ENCODE results near the gene EXOC6B.
"Not testable (repeated sequence)": the region's sequence is repeated elsewhere in the genome, so short reads cannot be mapped to it uniquely, and the experiment has no call there.

EXOC6B gene

DNA sequence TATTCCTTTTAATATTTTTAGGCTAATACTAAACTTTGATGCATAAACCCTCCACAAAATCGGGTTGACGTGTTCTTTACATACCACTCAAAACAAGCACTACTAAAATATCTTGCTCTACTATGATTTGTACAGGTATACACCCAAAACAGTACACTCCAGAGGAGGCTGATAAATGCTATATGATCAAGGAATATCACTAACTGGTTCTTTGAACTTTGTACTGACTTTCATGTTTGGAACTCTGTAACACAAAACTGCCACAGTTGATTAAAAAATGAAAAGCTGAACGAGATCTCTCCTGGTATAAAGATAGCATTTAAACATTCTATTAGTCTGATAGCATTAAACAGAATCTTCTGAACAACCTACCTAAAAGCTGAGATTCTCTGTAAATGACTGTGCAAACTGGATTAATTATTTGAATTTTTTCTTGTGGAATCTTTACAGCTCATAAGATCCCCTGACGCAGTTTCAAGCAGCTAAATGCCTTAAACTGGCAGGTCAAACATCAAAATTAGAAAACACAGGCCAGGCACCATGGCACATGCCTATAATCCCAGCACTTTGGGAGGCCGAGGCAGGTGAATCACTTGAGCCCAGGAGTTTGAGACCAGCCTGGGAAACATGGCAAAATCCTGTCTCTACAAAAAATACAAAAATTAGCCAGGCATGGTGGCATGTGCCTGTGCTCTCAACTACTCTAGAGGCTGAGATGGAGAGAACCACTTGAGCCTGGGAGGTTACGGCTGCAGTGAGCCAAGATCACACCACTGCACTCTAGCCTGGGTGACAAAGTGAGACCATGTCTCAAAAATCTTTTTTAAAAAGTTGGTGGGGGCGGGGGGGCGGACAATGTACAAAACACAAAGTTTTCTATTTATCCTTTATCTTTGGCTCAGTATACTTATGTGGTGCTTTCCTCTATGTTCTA, 150.6 kb downstream of the EXOC6B start:
- FAIRE-seq: no peak

DNA sequence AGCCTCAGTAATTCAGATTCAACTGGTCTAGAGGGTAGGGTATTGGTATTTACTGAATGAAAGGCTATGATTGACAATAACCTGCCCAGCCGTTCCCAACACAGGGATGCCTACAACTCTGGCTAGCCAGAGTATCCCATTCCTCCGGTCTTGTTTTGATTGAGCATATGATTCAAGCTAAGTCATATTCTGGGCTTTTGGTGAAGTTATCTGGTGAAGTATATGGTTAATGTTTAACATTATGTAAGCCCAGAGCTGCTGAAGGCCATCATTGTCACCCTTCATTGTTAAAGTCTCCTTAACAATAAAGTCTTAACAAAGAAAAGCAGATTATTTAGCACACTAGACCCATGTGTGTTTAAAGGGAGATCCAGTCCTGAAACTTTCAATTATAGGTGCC, 152.6 kb downstream of the EXOC6B start:
- no peak for FAIRE-seq

DNA sequence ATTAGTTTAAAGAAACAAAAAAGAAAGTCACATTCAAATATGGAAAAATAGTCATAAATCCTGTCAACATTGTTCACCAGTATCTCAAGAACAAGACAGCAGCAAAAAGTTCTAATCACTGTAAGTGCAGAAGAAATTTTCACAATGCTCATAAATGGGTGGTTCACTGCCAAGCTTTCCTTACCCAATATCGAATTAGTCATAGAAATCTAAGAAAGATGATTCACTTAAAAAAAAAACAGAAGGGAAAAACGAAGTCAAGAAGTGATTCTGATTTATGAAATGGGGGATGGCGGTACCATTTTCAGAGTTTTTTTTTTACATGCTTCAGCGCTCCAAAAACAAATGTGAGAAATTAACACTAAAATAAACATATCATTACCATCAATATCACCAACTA, 156.7 kb downstream of the EXOC6B start:
- FAIRE-seq: peak; percentile 81

DNA sequence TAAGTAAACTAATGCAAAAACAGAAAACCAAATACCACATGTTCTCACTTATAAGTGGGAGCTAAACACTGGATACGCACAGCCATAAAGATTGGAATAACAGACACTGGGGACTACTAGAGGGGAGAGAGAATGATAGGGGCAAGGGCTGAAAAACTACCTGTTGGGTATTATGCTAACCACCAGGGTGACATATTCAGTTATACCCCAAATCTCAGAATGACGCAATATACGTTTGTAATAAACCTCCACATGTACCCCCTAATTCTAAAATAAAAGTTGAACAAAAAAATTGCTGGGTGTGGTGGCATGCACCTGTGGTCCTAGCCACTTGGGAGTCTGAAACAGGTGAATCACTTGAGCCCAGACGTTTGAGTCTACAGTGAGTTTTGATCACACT, 157.2 kb downstream of the EXOC6B start:
- FAIRE-seq: no peak

DNA sequence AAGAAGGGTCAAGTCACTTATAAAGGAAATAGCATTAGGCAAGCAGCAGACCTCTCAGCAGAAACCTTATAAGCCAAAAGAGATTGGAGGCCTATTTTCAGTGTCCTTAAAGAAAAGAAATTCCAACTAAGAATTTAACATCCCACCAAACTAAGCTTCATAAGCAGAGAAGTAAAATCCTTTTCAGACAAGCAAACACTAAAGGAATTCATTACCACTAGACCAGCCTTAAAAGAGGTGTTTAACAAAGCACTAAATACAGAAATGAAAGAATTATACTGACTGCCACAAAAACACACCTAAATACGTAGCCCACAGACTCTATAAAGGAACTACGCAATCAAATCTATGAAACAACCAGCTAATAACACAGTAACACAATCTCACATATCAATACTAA, 160.4 kb downstream of the EXOC6B start:
- FAIRE-seq: no peak

DNA sequence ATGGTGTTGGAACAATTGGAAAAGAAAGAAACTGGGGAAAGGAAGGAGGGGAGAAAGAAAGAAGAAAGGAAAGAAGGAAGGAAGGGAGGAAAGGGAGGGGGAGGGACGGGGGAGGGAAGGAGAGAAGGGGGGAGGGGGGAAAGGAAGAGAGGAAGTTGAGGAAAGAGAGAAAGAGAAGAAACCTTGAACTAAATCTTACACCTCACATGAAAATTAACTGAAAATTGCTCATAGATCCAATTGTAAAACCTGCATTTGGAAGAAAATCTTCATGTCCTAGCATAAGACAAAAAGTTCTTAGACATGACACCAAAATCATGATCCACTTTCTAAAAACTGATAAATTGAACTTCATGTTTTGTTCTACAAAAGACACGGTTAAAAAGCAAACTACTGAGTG, 163.8 kb downstream of the EXOC6B start:
- FAIRE-seq: no peak

DNA sequence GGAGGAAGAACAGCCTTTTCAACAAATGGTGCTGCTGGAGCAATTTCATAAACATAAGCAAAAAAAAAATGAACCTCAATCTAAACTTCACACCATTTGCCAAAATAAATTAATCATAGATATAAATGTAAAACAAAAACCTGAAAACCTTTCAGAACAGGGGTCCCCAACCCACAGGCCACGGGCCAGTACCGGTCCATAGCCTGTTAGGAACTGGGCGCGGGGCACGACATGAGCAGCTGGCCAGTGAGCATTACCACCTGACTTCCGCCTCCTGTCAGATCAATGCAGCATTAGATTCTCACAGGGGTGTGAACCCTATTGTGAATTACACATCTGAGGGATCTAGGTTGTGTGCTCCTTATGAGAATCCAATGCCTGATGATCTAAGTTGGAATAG, 176.0 kb downstream of the EXOC6B start:
- no peak for FAIRE-seq

DNA sequence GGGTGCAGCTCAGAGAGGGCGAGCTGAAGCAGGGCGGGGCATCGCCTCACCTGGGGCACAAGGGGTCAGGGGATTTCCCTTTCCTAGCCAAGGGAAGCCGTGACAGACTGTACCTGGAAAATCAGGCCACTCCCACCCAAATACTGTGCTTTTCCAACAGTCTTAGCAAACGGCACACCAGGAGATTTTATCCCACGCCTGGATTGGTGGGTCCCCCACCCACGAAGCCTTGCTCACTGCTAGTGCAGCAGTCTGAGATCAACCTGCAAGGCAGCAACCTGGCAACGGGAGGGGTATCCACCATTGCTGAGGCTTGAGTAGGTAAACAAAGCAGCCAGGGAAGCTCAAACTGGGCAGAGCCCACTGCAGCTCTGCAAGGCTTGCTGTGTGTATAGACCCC, 184.6 kb downstream of the EXOC6B start:
- not testable (repeated sequence) for FAIRE-seq

DNA sequence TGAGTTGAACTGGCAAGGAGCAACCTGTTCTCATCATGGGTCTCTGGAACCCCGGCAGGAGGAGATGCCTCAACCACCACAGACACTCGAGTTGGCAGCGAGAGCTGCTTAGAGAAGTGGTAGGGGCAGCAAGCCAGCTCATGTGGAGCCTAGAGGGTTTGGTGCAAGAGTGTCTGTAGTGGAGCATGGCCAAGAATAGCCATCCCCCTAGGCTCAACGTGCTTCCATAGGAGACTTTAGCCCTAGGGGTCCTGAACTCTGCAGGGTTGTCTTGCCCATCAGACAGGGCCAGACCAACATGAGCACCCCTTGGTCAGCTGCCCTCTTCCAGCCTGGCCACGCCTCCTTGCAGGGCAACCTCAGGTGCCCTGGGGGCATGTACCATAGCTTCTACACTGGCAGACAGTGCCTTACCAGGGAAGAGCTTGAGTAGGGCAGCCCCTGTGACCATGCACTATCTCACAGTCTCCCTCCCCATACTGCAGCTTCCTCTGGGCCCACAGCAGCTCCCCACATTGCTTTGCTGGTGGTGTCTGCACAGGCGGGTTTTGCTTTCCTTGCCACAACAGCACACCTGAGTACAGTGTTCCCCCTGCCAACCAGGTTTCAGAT, 187.1 kb downstream of the EXOC6B start:
- FAIRE-seq: no peak

DNA sequence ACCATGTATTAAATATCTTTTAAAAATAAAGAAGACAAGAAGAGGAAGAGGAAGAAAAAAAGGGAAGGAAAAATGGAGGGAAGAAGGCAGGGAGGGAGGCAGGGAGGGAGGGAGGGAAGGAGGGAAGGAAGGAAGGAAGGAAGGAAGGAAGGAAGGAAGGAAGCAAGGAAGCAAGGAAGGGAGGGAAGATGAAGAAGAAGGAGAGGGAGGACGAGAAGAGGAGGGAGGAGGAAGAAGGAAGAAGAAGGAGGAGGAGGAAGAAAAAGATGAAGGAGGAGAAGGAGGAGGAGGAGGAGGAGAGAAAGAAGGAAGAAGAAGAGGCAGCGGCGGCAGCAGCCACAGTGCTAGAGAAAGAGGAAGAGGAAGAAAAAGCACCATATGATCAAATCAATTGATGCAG, 189.6 kb downstream of the EXOC6B start:
- FAIRE-seq: no peak

DNA sequence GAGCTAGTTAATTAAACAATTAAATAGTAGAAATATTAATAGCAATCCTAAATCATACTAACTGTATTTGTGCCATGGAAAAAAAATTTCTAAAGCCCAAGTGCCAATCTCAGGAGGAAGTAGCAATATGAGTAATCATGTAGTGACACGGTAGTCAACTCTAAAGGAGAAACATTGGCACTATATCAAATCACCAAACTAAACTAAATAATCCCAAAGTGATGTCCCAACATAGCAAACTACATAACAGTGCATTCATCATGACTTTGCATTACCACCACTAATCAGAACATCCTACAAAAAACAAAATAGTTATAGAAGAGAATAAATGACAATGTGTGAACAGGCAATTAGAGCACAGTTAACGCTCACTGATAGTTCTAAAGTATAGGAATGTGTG, 195.1 kb downstream of the EXOC6B start:
- peak; percentile 38 for FAIRE-seq

DNA sequence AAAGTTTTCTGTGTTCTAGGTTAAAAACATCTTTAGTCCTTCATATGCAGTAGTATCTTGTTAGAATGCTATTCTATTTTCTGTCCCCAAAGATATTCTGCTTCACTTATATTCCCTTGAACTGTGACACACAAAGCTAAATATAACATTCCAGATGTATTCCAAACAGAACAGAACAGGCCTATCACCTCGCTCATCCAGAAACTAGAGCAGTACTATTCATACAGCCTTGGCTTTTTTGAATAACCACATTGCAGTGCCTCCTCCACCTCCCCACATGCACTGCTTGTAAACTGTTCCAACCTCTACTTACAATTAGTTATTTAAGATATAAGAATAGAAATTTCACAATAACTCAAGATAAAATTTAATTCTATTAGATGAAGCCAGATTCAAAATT, 196.8 kb downstream of the EXOC6B start:
- no peak for FAIRE-seq

DNA sequence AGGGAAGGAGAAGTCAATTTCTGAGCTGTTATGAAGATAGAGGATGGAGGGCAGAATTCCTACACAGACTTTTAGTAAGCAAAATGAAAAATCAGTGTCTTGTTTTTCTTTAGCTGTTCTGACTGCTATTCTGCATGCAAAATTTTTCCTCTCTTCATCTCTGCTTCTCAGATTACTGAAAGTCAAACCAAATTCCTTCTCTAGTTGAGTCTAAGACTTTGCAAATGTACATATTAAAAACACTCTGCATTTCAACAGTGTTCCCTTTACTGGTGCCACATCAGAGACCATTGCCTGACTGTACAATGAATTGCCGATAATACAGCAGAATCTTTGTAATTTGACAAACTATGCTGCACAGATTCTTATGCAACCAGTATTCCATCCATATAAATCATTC, 198.8 kb downstream of the EXOC6B start:
- no peak for FAIRE-seq

DNA sequence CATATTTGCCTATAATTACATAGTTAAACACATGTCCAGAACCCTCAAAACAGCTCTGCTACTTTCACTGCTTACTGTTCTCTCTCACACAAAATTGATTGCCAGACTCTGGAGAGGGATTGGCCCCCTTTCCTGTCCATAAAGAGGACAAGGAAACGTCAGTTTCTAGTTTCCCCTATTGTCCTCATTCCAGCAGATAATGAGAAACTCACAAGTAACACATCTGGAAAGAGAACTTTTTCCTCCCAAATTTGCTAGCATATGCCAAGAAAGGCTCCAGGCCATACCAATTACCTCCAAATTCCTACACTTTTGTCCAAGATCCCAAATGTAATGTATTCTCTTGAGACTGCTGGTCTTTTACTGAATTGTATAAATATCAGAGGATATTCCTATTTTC, 200.5 kb downstream of the EXOC6B start:
- FAIRE-seq: no peak

DNA sequence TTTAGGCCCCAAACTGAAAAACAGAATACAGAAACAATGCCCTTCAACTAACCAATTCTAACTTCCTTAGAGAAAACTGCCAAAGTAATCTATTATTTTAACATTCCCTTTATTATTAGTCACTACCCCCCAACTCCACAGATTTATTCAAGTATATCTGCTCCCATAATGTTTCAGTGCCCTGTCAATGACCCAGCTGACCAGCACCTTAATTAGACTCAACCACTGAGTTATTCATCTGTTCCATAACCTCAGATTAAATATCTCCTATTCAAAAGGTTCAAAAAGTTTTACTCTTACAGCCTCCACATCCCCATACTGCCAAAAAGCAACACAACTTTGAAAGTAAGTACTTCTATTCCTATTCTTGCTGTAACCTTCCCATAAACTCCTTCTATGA, 202.4 kb downstream of the EXOC6B start:
- no peak for FAIRE-seq

DNA sequence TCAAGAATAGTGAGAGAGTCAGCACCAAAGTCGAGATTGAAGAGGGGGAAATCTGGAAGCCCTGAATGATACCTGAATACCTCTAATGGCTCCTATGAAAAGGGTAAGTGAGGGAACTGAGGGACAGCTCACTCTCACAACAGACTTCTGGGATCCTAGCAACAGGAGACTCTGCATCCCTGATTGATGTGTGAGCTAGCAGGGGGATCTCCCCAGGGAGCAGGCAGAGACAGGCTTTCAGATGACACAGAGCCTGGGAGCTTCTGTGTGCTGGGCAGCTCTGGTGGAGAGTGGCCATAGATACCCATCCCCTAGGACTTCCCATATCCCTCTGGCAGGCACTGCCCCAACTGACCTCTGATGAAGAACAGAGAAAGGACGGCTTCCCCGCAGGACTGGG, 206.2 kb downstream of the EXOC6B start:
- no peak for FAIRE-seq

DNA sequence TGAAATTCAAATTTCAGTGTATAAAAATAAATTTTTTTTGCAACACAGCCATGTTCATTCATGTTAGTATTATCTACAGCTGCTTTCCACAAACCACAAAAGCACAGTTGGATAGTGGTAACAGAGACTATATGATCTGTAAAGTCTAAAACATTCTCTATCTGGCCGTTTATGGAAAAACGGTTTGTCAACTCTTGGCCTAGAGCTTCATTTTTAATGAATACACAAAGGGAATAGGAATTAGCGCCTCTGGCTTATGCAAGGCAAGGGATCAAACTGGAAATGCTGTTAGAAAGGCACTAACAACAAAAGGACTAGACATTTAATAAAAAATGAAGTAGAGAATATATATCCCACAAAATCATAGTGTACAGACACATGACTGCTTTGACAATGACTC, 211.9 kb downstream of the EXOC6B start:
- FAIRE-seq: no peak

DNA sequence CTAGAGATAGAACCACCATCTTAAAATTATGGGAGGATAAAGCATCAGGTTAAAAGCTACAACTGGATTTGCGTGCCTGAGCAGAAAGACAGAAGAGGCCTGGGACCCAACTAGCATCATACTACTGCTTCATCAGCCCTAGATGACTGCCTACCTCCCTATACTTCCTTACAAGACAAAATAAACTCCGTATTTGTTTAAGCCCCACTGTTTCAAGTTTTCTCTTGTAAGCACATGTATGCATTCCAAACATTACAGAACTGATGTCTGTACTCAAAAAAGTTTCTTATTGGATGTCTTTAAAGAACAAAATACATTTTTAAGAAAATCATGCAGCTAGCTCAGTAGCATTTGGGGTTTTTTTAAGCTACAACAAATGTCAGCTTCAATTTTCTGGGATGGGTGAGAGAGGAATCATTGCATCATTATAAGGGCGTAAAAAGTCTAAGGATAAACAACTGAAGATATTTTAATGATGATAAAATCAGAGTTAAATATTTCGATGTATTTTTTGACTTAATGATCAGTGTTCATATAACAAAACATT, 213.1 kb downstream of the EXOC6B start:
- FAIRE-seq: no peak

DNA sequence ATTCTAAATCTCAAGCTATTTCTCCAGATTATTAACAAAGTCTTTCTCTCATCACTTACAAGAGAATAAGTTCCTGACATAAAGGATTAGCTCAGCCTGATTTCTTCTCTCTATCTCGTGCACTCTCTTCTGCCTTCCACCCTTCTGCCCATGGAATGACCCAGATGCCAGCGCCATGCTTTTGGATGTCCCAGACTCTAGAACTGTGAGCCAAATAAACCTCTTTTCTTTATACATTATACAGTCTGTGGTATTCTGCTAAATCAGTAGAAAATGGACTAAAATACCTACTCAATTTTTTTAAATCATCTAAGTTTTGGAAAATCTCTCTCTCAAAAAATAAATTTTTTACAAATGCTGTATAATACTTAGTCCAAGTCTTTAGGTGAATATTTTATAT, 218.6 kb downstream of the EXOC6B start:
- FAIRE-seq: no peak

DNA sequence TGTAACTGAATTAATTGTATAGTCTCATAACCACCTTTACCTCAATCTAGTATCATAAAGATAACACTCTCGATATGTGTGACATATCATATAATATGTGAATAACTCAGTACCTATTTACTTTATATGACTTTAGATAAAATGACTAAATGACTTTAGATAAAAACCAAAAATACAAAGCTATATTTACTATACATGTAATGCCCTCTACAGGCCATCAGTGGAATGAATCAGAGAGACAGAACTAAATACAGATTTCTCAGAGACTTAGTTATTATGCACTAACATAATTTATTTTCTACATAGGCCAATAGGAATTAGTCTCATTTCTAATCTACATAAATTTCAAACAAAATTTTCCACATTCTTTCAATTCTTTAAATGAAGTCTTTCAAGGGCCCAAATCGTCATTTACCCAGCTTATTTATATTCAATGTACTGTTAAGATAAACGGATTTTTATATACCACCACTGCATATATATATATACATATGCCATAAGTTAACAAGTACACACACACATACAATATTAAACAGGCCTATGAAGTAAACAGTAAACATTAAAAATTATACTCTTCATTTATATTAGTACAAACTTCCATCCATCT, 219.9 kb downstream of the EXOC6B start:
- FAIRE-seq: peak; percentile 91

DNA sequence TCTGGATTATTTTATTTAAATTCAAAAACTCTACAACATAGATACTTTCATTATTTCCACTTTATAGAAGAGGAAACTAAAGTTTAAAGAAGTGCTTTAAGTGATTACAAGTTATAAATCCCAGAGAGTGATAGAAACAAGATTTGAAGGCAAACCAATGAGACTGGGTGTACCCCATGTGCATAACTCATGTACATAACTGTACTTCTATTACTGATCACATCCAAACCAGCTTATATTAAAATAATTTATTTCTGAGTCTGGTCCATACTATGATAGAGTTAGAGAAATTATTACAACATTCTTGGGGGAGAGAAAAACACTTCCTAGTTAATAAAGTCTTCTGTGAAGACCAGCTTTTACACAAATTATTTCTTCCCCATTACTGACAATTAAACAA, 221.4 kb downstream of the EXOC6B start:
- no peak for FAIRE-seq

DNA sequence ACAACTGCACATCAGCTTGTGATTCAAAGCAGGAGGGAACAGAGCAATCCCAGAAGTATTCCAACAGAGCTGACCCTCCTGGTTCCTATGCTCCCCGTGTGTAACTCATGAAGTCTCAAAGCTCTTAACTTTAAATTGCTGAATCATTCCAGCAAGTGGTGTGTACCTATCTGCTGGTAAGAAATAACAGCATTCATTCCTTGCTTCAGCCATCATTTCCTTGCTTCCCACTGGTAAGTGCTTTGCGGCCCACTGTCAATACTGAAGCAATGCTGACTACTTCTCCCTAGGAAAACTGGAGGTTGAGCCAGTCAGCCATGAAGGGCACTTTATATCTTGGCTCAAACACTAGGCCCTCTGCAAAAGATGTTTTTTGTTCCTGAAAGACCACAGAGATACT, 222.4 kb downstream of the EXOC6B start:
- FAIRE-seq: no peak

DNA sequence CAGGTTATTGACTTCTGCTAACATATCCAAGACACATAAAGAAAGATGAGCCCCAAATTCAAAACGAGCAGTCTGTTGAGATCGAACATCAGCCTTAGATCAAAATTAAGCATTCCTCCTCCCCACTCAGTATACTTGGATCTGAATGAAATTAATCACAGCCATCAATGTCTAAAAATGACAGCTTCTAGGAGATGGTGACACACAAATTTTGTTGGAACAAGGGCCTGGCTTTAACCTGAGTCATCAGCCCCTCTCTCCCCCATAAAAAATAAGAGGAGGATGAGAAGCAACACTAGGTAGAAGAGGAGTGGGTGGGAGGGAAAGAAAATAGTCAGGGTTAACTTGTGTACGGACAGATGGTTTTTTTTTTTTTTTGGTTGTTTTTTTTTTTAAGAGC, 223.1 kb downstream of the EXOC6B start:
- no peak for FAIRE-seq

DNA sequence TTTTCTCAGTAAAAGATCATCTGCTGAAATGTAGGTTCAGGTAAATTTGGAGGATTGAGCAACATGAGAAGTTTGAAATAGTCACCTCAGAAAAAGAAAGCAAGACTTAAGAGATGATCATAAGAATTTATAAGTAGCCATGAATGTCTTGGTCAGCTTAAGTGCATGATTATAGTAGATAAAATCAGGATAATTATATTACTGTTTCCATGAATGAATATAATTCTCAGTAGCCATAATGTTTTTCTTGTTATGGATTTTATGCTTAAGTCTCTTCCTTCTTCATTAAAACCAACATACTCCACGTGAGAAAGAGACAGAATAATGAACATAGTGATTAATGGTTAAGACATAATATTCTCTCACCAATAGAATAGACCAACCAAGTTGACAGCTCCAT, 223.7 kb downstream of the EXOC6B start:
- no peak for FAIRE-seq

Measured in islet of Langerhans (tissue), 1 donor.